WTC11 (cell line): Measurements from ENCODE around the gene GABBR2. TPM values are rescaled to one million over a fixed set of nuclear protein-coding genes. Genes with fewer than 3 reads are reported as not detected.

Source experiments
- ATAC-seq: fragments of 200-7000 bp; cut with Tn5 transposase; 2 replicates; pipeline ENCODE4 v1.10.0; 2021; ENCODE audit warnings: mild to moderate bottlenecking, moderate library complexity
- CTCF ChIA-PET: fragments of 300-600 bp; sonication (Branson Sonifier 250); formaldehyde crosslinking; loops from one replicate; lab custom pipeline; 2021; ENCODE audit warnings: antibody characterized with exemption; lab: Charles Lee
- POLR2A ChIA-PET: fragments of 350-600 bp; sonication (Branson Sonifier 250); formaldehyde crosslinking; loops from one replicate; lab custom pipeline; 2021; ENCODE audit warnings: antibody characterized with exemption; lab: Charles Lee
- DNase-seq: peaks from one replicate; pipeline ENCODE4 v3.0.0; 2021; ENCODE audit warnings: low spot score
- H3K27ac Mint-ChIP-seq: 2 replicates; pipeline ENCODE4 v1.8.0; 2021; ENCODE audit warnings: mixed read lengths
- H3K27me3 Mint-ChIP-seq: 2 replicates; pipeline ENCODE4 v1.8.0; 2021; ENCODE audit warnings: low read depth, mild to moderate bottlenecking, moderate library complexity, mixed read lengths
- H3K36me3 Mint-ChIP-seq: 2 replicates; pipeline ENCODE4 v1.8.0; 2021; ENCODE audit warnings: mixed read lengths
- H3K4me1 Mint-ChIP-seq: 2 replicates; pipeline ENCODE4 v1.8.0; 2022; ENCODE audit warnings: mixed read lengths
- H3K4me3 Mint-ChIP-seq: 2 replicates; pipeline ENCODE4 v1.8.0; 2021; ENCODE audit warnings: mild to moderate bottlenecking, moderate library complexity, mixed read lengths
- H3K9me3 Mint-ChIP-seq: 2 replicates; pipeline ENCODE4 v1.8.0; 2021; ENCODE audit warnings: mixed read lengths
- ATF1 ChIP-seq: sonication (generic); formaldehyde crosslinking; IDR thresholded peaks from 2 replicates; pipeline ENCODE4 v1.8.1; 2023; ENCODE audit warnings: mild to moderate bottlenecking, moderate library complexity, missing genetic modification reagents
- CREM ChIP-seq: sonication (generic); formaldehyde crosslinking; IDR thresholded peaks from 2 replicates; pipeline ENCODE4 v1.8.1; 2022; ENCODE audit warnings: mild to moderate bottlenecking, missing genetic modification reagents, moderate library complexity
- GABPB1 ChIP-seq: sonication (generic); formaldehyde crosslinking; IDR thresholded peaks from 2 replicates; pipeline ENCODE4 v1.8.1; 2023; ENCODE audit warnings: mild to moderate bottlenecking, missing genetic modification reagents
- HMGA2 ChIP-seq: fragments of 250-450 bp; sonication (Bioruptor Pico); IDR thresholded peaks from 2 replicates; pipeline ENCODE4 v1.4.0; 2021; ENCODE audit warnings: mild to moderate bottlenecking, moderate library complexity
- JAZF1 ChIP-seq: fragments of 250-450 bp; sonication (Bioruptor Pico); IDR thresholded peaks from 2 replicates; pipeline ENCODE4 v1.9.0; 2021; ENCODE audit warnings: moderate library complexity, mild to moderate bottlenecking, inconsistent platforms
- NFE2L1 ChIP-seq: sonication (generic); formaldehyde crosslinking; IDR thresholded peaks from 2 replicates; pipeline ENCODE4 v1.8.1; 2023; ENCODE audit warnings: missing genetic modification reagents
- SMAD4 ChIP-seq: sonication (generic); formaldehyde crosslinking; IDR thresholded peaks from 2 replicates; pipeline ENCODE4 v1.8.0; 2022; ENCODE audit warnings: mild to moderate bottlenecking, missing genetic modification reagents
- SP1 ChIP-seq: sonication (generic); formaldehyde crosslinking; conservative IDR thresholded peaks from 2 replicates; pipeline ENCODE4 v1.8.1; 2022; ENCODE audit warnings: missing genetic modification reagents
- ZBTB21 ChIP-seq: sonication (generic); formaldehyde crosslinking; IDR thresholded peaks from 2 replicates; pipeline ENCODE4 v1.8.1; 2023; ENCODE audit warnings: mild to moderate bottlenecking, missing genetic modification reagents, borderline replicate concordance
- ZNF138 ChIP-seq: sonication (generic); formaldehyde crosslinking; conservative IDR thresholded peaks from 2 replicates; pipeline ENCODE4 v1.8.1; 2022; ENCODE audit warnings: mild to moderate bottlenecking, moderate library complexity, missing genetic modification reagents
- ZNF317 ChIP-seq: sonication (generic); formaldehyde crosslinking; IDR thresholded peaks from 2 replicates; pipeline ENCODE4 v1.8.1; 2023; ENCODE audit warnings: low read depth, mild to moderate bottlenecking, moderate library complexity, missing genetic modification reagents, borderline replicate concordance
- ZNF423 ChIP-seq: fragments of 250-450 bp; sonication (Bioruptor Pico); IDR thresholded peaks from 2 replicates; pipeline ENCODE4 v2.1.2; 2022; ENCODE audit warnings: mild to moderate bottlenecking, moderate library complexity
- total RNA-seq: library from RNA; stranded (reverse); gene quantifications from 3 replicates; pipeline ENCODE4 v1.2.3, GENCODE V29; 2021
- TF ChIP-seq, protein P1 (sequence below): fragments of 250-450 bp; sonication (Bioruptor Pico); IDR thresholded peaks from 2 replicates; pipeline ENCODE4 v1.9.0; 2021; ENCODE audit warnings: mild to moderate bottlenecking
- TF ChIP-seq, protein P2 (sequence below): sonication (generic); formaldehyde crosslinking; conservative IDR thresholded peaks from 2 replicates; pipeline ENCODE4 v1.8.1; 2023; ENCODE audit warnings: mild to moderate bottlenecking, low read depth, missing genetic modification reagents, moderate library complexity
- TF ChIP-seq, protein P3 (sequence below): sonication (generic); formaldehyde crosslinking; conservative IDR thresholded peaks from 2 replicates; pipeline ENCODE4 v1.8.1; 2022; ENCODE audit warnings: mild to moderate bottlenecking, missing genetic modification reagents
- TF ChIP-seq, protein P4 (sequence below): sonication (generic); formaldehyde crosslinking; IDR thresholded peaks from 2 replicates; pipeline ENCODE4 v1.8.0; 2023; ENCODE audit warnings: missing genetic modification reagents
- TF ChIP-seq, protein P5 (sequence below): fragments of 250-450 bp; sonication (Bioruptor Pico); IDR thresholded peaks from 2 replicates; pipeline ENCODE4 v2.1.2; 2022; ENCODE audit warnings: mild to moderate bottlenecking, moderate library complexity
- TF ChIP-seq, protein P6 (sequence below): sonication (generic); formaldehyde crosslinking; IDR thresholded peaks from 2 replicates; pipeline ENCODE4 v1.8.1; 2023; ENCODE audit warnings: mild to moderate bottlenecking, missing genetic modification reagents, moderate library complexity

GABBR2 gene
- total RNA-seq, 1 experiment from 2014 or later: 0.92 TPM

DNA sequence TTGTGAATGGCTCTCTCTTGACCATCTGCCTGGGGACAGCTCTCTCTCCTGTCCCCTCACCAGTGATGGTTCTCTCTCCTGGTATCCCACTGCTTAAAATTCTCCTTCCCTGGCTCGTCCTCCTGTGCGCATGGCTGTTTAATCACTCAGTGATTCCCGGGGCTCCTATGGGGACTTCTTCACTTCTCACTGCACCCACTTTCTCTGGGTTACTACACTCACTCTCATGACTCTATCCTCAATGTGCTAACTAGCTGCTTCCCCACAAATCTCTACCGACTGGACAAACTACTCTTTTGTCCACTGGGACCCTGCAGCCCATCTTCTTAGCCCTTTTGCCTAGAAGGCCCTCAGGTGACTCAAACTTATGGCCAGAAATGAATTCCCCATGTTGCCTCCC, 364.2 kb downstream of the GABBR2 start:
- Mint-ChIP-seq H3K4me1 (no peaks in the 10 kb centered on the region), H3K9me3 (peaks cover 8% of the 10 kb centered on the region), H3K4me3 (no peak overlapping the region), H3K27me3 (no peaks in the 10 kb centered on the region; the same call in 1 of the 2 replicates), H3K27ac (no peak overlapping the region)
- ATAC-seq (no peak), DNase-seq (no peak)
- ChIA-PET POLR2A (no interaction called here), CTCF (interaction anchor here (1.4 kb wide), 1 partner anchor 98 kb away, joined by 4 read pairs; no protein-coding TSS in a partner anchor)
- TF ChIP-seq GABPB1 (CRISPR knock-in tag) (no peak), SMAD4 (CRISPR knock-in tag) (no peak), ZBTB21 (CRISPR knock-in tag) (no peak), ATF1 (CRISPR knock-in tag) (no peak), ZNF317 (CRISPR knock-in tag) (no peak), CREM (CRISPR knock-in tag) (no peak), ZNF423 (CRISPR knock-in tag) (no peak), SP1 (CRISPR knock-in tag) (no peak), ZNF138 (CRISPR knock-in tag) (no peak), NFE2L1 (CRISPR knock-in tag) (no peak), HMGA2 (CRISPR knock-in tag) (no peak)
- TF ChIP-seq, protein P1, sequence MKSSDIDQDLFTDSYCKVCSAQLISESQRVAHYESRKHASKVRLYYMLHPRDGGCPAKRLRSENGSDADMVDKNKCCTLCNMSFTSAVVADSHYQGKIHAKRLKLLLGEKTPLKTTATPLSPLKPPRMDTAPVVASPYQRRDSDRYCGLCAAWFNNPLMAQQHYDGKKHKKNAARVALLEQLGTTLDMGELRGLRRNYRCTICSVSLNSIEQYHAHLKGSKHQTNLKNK (CRISPR knock-in tag): no peak
- TF ChIP-seq, protein P2, sequence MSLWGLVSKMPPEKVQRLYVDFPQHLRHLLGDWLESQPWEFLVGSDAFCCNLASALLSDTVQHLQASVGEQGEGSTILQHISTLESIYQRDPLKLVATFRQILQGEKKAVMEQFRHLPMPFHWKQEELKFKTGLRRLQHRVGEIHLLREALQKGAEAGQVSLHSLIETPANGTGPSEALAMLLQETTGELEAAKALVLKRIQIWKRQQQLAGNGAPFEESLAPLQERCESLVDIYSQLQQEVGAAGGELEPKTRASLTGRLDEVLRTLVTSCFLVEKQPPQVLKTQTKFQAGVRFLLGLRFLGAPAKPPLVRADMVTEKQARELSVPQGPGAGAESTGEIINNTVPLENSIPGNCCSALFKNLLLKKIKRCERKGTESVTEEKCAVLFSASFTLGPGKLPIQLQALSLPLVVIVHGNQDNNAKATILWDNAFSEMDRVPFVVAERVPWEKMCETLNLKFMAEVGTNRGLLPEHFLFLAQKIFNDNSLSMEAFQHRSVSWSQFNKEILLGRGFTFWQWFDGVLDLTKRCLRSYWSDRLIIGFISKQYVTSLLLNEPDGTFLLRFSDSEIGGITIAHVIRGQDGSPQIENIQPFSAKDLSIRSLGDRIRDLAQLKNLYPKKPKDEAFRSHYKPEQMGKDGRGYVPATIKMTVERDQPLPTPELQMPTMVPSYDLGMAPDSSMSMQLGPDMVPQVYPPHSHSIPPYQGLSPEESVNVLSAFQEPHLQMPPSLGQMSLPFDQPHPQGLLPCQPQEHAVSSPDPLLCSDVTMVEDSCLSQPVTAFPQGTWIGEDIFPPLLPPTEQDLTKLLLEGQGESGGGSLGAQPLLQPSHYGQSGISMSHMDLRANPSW (CRISPR knock-in tag): no peak
- TF ChIP-seq, protein P3, sequence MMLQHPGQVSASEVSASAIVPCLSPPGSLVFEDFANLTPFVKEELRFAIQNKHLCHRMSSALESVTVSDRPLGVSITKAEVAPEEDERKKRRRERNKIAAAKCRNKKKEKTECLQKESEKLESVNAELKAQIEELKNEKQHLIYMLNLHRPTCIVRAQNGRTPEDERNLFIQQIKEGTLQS (CRISPR knock-in tag): no peak
- TF ChIP-seq, protein P4, sequence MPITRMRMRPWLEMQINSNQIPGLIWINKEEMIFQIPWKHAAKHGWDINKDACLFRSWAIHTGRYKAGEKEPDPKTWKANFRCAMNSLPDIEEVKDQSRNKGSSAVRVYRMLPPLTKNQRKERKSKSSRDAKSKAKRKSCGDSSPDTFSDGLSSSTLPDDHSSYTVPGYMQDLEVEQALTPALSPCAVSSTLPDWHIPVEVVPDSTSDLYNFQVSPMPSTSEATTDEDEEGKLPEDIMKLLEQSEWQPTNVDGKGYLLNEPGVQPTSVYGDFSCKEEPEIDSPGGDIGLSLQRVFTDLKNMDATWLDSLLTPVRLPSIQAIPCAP: no peak
- TF ChIP-seq, protein P5, sequence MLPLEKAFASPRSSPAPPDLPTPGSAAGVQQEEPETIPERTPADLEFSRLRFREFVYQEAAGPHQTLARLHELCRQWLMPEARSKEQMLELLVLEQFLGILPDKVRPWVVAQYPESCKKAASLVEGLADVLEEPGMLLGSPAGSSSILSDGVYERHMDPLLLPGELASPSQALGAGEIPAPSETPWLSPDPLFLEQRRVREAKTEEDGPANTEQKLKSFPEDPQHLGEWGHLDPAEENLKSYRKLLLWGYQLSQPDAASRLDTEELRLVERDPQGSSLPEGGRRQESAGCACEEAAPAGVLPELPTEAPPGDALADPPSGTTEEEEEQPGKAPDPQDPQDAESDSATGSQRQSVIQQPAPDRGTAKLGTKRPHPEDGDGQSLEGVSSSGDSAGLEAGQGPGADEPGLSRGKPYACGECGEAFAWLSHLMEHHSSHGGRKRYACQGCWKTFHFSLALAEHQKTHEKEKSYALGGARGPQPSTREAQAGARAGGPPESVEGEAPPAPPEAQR (CRISPR knock-in tag): no peak
- TF ChIP-seq, protein P6, sequence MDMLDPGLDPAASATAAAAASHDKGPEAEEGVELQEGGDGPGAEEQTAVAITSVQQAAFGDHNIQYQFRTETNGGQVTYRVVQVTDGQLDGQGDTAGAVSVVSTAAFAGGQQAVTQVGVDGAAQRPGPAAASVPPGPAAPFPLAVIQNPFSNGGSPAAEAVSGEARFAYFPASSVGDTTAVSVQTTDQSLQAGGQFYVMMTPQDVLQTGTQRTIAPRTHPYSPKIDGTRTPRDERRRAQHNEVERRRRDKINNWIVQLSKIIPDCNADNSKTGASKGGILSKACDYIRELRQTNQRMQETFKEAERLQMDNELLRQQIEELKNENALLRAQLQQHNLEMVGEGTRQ (CRISPR knock-in tag): no peak
- TF ChIP-seq, all 79 proteins: peak for 0
- no peaks in the 10 kb centered on the region for H3K36me3 Mint-ChIP-seq

DNA sequence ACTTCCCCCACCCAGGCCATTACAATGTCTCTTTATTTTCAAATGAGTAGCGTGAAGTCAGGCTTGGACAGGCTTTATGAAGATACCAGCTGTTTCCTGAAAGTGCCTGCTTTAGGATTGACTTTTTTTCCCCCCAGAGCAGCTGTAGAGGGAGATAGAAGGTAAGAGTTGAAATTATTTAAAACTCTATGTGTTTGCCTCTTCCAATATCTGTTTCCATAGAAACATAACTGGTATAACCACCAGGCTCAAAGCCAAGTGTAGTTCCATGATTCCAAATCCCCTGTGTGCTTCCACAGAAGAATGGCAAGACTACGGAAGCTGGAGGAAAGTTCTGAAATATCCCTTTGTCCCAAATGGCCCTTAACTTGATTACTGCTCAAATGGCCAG, 365.9 kb downstream of the GABBR2 start:
- ATAC-seq (no peak), DNase-seq (no peak)
- Mint-ChIP-seq H3K27me3 (no peaks in the 10 kb centered on the region; the same call in 1 of the 2 replicates), H3K4me3 (no peak overlapping the region), H3K36me3 (no peaks in the 10 kb centered on the region), H3K9me3 (peaks cover 12% of the 10 kb centered on the region), H3K4me1 (no peaks in the 10 kb centered on the region), H3K27ac (no peak overlapping the region)
- POLR2A ChIA-PET: no interaction called here
- CTCF ChIA-PET: no interaction called here
- TF ChIP-seq JAZF1: no peak
